Kidney (tissue), 14 donors: ENCODE results near the gene FOXD3. TPM values are rescaled to one million over a fixed set of nuclear protein-coding genes. Genes with fewer than 3 reads are reported as not detected.

Experiments used
- DNase-seq, 5 donors: peaks; one replicate each; pipeline ENCODE4 v3.0.0-alpha.2; 2013 to 2020
- FAIRE-seq: peaks from 2 replicates; lab custom pipeline; 2012; peaks lifted over from hg19 to GRCh38; lab: Jason Lieb, UNC
- H3K27ac ChIP-seq, 2 donors: one replicate each; pipeline ENCODE4 v1.7.0; 2013; ENCODE audit warnings: low read depth in 2 of 2, low read length in 2 of 2, inconsistent platforms in 1 of 2
- H3K27me3 ChIP-seq: one replicate; pipeline ENCODE4 v1.7.1; 2013; ENCODE audit warnings: low read length, inconsistent platforms; ENCODE audit not compliant: control insufficient read depth, insufficient read depth
- H3K36me3 ChIP-seq, 3 donors: one replicate each; pipeline versions ENCODE4 v1.7.0 to v1.7.1; 2013; ENCODE audit warnings: low read length in 3 of 3, control low read depth in 1 of 3, inconsistent platforms in 1 of 3; ENCODE audit not compliant: insufficient read depth in 3 of 3, control insufficient read depth in 2 of 3
- H3K4me1 ChIP-seq, 3 donors: one replicate each; pipeline versions ENCODE4 v1.7.0 to v1.7.1; 2013; ENCODE audit warnings: low read length in 3 of 3, inconsistent platforms in 1 of 3, low read depth in 1 of 3; ENCODE audit not compliant: control insufficient read depth in 2 of 3, insufficient read depth in 2 of 3
- H3K4me3 ChIP-seq, 3 donors: one replicate each; pipeline versions ENCODE4 v1.7.0 to v1.8.1; 2013; ENCODE audit warnings: low read length in 3 of 3, control low read depth in 1 of 3, inconsistent platforms in 1 of 3
- H3K9ac ChIP-seq, 3 donors: one replicate each; pipeline versions ENCODE4 v1.7.0 to v1.7.1; 2013; ENCODE audit warnings: low read length in 3 of 3, control low read depth in 1 of 3, inconsistent platforms in 1 of 3
- H3K9me3 ChIP-seq, 3 donors: one replicate each; pipeline versions ENCODE4 v1.7.0 to v1.7.1; 2013; ENCODE audit warnings: low read length in 3 of 3, control low read depth in 1 of 3, inconsistent platforms in 1 of 3; ENCODE audit not compliant: control insufficient read depth in 2 of 3, insufficient read depth in 1 of 3
- CTCF ChIP-seq: IDR thresholded peaks from 3 replicates; pipeline ENCODE4 v1.5.1; 2012; ENCODE audit warnings: mild to moderate bottlenecking, moderate library complexity, borderline replicate concordance; ENCODE audit not compliant: insufficient read depth; ENCODE audit errors: extremely low read depth
- intact Hi-C: fragments of 100-400 bp; cut with DNase I; formaldehyde crosslinking; loops from one replicate; pipeline ENCODE4 v1.11.1; 2022
- polyA plus RNA-seq: library from polyadenylated mRNA; stranded (reverse); fragments of 350-450 nt; fragmentation: Illumina TruSeq; extraction: RNeasy Lipid Tissue Mini Kit (QIAGEN cat#74804); gene quantifications from one replicate; pipeline ENCODE4 v1.2.3, GENCODE V29; 2014; ENCODE audit warnings: low read depth, low replicate concordance; ENCODE audit not compliant: insufficient read depth
- total RNA-seq: library from RNA; stranded (reverse); fragmentation: NEBNext Ultra II Directional; extraction: Animal tissue kit (Norgen Biotek cat#: 25700); gene quantifications from one replicate; pipeline ENCODE4 v1.2.1, GENCODE V29; 2021
- donor health status: control.
- donor health status: control.
- donor health status: control.
- donor health status: control.
- donor health status: control.
- donor health status: DM: yes; HTN: yes; CAD: no.
- donor health status: Normal renal cell carcinoma (clear cell type).

The FOXD3 gene
- total and polyA plus RNA-seq, 2 donors from 2014 or later = 0.17 to 0.31 TPM

- peak overlapping the region in 2 of 3 donors; percentile 35 to 44 for H3K4me3 ChIP-seq
- TF ChIP-seq CTCF = no peak
- FAIRE-seq = no peak
- H3K9me3 ChIP-seq = no peaks in the 10 kb centered on the region
- peak in 3 of 5 donors; percentile 3 to 34 (median 16) for DNase-seq
- H3K9ac ChIP-seq = no peak overlapping the region
- H3K4me1 ChIP-seq = peaks cover 0 to 4% (median 0%) of the 10 kb centered on the region in 3 donors
- H3K36me3 ChIP-seq = no peaks in the 10 kb centered on the region
- no peak overlapping the region for H3K27ac ChIP-seq
- H3K27me3 ChIP-seq = peaks cover 69% of the 10 kb centered on the region
- intact Hi-C loops = no loop called here
Measured at GRCh38 chr1:63321785-63322113, 618 bp upstream of the FOXD3 start.

- intact Hi-C loops = no loop called here
- Histone ChIP-seq H3K27ac (no peak overlapping the region), H3K9ac (no peak overlapping the region), H3K4me1 (peaks cover 0 to 4% (median 0%) of the 10 kb centered on the region in 3 donors), H3K36me3 (no peaks in the 10 kb centered on the region), H3K4me3 (no peak overlapping the region), H3K27me3 (peaks cover 75% of the 10 kb centered on the region), H3K9me3 (peaks cover 0 to 3% (median 0%) of the 10 kb centered on the region in 3 donors)
- no peak for FAIRE-seq
- DNase-seq = peak; percentile 55 to 70 (median 67)
- no peak for TF ChIP-seq CTCF
Measured at GRCh38 chr1:63322944-63323864, 837 bp downstream of the FOXD3 start.

- Histone ChIP-seq H3K36me3 (no peaks in the 10 kb centered on the region), H3K27ac (no peak overlapping the region), H3K9me3 (peaks cover 0 to 3% (median 0%) of the 10 kb centered on the region in 3 donors), H3K27me3 (peaks cover 76% of the 10 kb centered on the region), H3K4me1 (peaks cover 0 to 4% (median 0%) of the 10 kb centered on the region in 3 donors), H3K4me3 (no peak overlapping the region), H3K9ac (no peak overlapping the region)
- no peak for TF ChIP-seq CTCF
- FAIRE-seq (no peak), DNase-seq (peak in 4 of 5 donors; percentile 12 to 44 (median 32))
- intact Hi-C loops = no loop called here
Measured at GRCh38 chr1:63323865-63324778, 1.8 kb downstream of the FOXD3 start.
